Hypothalamus (tissue), 51 donors: ENCODE data around the gene RPL18.
"Not testable (repeated sequence)": the region's sequence is repeated elsewhere in the genome, so short reads cannot be mapped to it uniquely, and the experiment has no call there.

Experiments
- DNase-seq, 51 donors: peaks; one replicate each; lab custom pipeline; 2025; lab: John Stamatoyannopoulos, UW

RPL18 gene

DNA sequence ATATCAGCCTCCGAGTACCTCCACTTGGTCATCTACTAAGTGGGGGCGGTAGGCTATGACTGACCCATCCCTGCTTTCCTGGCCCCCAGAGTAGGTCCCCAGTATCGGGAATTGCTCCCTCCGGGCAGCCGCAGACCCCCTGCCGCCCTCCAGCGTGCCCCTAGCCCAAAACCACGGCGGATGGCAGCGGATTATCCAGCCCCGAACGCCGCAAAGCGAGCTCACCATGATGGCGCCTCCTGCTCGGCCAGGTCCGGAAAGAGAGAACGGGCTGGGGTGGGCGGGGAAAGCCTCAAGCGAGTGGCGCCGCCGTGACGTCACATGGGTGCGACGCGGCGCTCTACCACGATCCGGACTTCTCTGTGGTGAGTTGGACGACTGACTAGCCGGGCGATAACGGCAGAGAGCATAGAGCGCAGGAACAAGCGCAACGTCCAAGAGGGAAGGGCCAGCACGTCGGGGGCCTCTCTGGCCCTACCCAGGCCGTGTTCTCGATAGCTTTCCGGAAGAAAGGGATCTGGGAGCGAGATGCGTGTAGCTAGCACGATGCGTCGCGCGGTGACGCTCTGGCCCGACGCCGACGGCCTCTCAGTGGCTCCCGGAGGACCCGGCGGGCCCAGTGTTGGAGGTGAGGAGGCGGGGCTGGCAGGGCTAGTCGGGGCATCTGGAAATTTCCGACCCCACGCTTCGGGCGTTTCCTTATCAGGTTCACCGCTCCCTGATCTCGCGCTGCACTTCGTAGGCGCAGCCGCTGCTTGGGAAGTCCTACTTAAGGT lies at the start of gene RPL18, which contains the start of gene SPHK2:
Gene RPL18 (minus strand): TSS at position 263 of the 776 bp plus-strand sequence. CDS start 35 bp downstream, at position 228.
Gene SPHK2 (plus strand): TSS at position 591 of the 776 bp plus-strand sequence. CDS start 1,009 bp downstream, outside the sequence.
- peak; percentile 85 to 100 (median 98) for DNase-seq

DNA sequence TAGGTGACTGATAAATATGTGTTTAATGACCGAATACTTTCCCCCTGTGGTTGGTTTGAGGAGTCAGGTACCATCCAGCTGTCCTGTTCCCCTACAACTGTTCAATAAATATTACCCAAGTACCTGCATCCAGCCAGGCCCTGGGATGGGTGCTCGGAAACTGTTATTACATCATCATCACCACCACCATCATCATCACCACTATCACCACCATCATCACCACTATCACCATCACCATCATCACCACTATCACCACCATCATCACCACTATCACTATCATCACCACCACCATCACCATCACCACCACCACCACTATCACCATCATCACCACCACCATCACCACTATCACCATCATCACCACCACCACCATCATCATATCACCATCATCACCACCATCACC lies 49.8 kb upstream of the RPL18 start:
- no peak for DNase-seq

DNA sequence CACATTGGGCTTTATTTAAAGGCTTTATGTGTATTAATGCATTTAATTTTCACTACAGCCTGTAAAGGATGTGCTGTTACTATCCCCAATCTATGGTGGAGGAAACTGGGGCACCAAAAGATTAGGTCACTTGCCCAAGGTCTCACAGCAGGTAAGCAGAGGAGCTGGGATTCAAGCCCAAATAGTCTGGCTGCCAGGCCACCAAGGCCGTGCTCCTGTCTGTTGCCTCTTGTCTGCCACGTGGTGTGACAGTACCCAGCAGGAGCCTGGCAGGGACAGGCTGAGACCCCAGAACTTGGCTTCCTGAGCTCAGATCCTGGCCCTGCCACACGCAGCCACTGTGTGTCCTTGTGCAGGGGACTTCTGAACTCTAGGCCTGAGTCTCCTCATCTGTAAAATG lies 49.4 kb upstream of the RPL18 start:
- no peak for DNase-seq

DNA sequence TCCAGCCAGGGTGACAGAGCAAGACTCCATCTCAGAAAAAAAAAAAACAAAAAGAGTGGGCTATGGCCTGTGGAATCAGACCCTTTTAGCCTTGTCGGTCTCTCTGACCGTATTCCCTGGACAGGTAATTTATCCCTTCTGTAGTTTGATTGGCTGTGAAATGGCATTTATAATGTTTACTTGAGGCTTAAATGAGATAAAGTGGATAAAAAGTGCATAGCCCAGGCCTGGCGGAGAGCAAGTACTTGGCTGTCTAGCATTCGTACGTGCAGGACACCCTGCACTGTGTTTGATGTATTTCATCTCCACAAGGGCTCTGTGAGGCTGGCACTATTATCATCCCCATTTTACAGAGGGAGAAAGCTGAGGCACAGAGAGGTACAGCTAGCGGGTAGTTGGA lies 46.8 kb upstream of the RPL18 start:
- DNase-seq = no peak

DNA sequence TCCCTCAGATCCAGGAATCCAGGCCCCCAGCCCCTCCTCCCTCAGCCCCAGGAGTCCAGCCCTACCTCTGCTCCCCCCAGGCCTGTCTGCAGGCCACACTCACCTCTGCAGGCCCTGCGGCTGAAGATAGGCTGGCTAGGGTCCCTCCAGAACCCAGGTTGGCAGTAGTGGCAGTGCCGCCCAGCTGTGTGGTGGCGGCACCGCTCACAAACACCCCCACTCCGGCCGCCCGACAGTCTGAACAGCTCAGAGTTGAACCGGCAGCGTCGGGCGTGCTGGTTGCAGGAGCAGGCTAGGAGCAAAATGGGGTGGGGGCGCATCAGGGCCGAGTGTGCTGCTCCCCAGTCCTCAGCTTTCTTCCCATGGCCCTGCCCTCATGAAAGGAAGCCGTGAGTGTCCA lies 45.5 kb upstream of the RPL18 start:
- DNase-seq = no peak

DNA sequence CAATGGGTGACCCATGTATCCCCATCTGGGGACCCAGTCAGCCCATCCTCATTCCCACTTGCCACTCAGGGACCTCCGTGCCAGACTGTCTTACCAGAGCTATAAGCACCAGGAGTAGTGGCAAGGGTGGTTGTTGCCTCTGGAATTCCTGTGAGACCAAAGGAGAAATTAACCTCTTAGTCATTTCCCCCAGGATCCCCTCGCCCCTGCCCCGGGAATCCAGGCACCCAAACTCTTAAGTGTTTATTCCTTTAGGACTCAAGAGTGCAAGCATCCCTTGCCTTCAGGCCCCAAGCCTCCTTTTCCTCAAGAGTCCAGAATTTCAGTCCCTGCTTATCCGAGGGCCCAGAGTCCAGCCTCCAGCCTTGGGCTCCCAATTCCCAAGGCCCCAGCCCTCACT lies 44.7 kb upstream of the RPL18 start:
- DNase-seq = no peak

DNA sequence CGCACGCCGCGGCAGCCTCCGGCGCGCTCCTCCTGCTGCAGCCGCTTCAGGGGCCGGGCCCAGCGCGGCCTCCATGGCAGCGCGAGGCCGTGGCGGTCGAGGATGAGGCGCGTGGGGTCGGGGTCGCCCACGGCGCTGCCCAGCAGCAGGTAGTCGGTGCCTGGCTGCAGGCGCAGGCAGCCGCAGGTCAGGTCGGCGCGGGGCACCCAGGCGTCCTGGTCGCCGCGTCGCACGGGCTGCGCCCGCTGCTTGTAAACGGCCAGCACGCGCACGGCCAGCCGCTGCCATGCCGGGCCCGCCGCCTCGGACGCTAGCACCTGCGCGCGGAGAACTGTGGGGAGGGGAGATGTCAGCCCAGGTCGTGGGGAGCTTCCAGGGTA lies 42.7 kb upstream of the RPL18 start:
- no peak for DNase-seq

DNA sequence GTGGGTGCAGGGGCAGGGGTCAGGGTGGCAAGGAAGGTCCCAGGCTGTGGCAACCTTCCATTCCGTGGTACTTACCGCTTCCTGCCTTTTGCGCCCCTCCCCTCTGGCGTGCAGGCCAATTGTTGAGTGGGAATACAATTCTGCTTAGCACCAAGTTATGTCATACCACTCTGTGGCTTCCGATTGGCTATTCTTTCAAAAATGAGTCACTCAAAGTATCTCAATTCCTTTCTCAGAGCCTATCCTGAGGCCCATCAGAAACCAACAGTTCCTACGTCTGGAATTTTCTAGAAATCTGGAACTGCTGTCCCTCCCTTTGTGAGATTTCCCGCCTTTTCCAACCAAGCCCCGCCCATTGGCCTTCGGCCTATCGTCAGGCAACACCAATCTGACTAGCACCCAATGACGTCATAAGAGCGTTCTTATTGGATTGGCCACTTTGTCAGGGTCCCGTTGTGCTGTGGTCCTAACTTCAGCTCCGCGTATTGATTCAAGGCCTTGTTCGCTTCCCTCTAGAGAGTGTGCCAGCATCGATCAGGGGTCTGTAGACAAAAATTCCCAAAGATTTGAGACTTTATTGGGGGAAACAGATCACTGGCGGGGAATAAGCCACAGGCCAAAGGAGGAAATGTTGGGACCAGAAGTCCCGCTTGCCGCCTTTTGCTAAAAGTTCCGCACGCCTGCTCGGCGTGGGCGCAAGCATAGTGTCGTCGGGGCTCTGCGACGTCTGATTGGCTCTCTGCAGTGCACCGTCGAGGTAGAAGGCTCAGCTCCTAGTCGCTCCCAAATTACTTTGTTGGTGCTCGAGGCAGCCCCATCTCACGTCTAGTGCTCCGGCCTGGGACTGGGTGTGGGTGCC lies 42.1 kb upstream of the RPL18 start:
- DNase-seq = peak in 46 of 51 donors; percentile 9 to 93 (median 55)

DNA sequence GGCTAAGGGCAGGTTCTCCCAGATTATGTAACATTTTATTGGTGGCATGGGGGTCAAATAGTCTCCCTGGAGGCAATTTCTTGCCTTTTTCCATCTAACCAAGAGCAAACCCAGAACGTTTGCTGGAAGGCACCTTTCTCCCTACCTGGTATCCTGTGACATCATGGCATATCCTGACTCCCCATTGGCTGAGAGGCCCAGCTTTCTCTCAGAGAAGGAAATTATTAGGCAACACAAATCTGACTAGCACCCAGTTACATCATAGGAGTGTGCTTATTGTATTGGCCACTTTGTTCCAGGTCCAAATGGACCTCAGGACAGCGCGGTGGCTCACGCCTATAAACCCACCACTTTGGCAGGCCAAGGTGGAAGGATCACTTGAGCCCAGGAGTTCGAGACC lies 40.8 kb upstream of the RPL18 start:
- peak in 14 of 51 donors; percentile 3 to 38 (median 16) for DNase-seq

DNA sequence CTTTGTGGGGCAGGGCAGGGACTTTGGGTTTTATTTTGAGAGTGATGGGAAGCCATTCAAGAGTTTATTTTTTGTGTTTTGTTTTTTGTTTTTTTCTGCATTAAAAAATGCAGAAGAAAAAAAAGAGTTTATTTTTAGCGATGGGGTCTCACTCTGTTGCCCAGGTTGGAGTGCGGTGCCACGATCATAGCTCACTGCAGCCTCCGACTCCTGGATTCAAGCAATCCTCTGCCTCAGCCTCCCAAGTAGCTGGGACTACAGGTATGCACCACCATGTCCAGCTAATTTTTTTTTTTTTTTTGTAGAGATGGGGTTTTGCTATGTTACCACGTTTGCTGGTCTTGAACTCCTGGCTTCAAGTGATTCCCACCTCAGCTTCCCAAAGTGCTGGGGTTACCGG lies 39.5 kb upstream of the RPL18 start:
- no peak for DNase-seq

DNA sequence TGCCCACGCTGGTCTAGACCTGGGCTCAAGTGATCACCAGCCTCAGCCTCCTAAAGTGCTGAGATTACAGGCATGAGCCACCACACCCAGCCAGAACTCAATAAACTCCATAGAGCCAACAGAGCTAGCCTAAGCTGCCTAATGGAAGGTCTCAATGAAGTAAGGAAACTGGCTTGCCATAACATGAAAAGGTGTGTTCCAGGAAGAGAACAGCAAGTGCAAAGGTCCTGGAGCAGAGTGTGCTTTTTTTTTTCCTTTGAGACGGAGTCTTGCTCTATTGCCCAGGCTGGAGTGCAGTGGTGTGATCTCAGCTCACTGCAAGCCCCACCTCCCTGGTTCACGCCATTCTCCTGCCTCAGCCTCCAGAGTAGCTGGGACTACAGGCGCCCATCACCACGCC lies 38.9 kb upstream of the RPL18 start:
- not testable (repeated sequence) for DNase-seq

DNA sequence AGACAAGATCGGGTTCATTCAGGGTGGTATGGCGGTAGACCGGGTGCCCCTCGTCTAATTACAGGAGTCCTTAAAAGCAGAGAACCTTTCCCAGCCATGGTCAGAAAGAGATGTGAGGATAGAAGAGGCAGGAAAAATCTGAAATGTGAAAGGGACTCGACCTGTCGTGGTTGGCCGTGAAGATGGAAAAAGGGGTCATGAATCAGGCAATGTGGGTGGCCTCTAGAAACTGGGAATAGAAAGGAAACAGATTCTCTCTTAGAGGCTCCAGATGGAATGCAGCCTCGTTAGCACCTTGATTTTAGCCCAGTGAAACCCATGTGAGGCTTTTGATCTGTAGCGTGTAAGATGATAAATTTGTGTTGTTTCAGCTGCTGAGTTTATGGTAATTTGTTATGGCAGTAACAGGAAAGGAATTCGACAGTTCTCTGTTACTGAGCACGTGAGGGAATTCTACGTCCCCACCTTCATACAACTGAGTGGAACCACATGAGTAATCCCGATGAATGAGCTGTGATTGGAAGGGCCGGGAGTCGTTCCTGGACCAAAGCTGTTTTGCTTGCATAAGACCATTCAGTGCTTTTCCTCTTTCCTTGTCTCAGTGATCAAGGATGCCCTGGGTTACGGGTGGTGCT lies 38.0 kb upstream of the RPL18 start:
- DNase-seq = peak in 1 of 51 donors; percentile 20

DNA sequence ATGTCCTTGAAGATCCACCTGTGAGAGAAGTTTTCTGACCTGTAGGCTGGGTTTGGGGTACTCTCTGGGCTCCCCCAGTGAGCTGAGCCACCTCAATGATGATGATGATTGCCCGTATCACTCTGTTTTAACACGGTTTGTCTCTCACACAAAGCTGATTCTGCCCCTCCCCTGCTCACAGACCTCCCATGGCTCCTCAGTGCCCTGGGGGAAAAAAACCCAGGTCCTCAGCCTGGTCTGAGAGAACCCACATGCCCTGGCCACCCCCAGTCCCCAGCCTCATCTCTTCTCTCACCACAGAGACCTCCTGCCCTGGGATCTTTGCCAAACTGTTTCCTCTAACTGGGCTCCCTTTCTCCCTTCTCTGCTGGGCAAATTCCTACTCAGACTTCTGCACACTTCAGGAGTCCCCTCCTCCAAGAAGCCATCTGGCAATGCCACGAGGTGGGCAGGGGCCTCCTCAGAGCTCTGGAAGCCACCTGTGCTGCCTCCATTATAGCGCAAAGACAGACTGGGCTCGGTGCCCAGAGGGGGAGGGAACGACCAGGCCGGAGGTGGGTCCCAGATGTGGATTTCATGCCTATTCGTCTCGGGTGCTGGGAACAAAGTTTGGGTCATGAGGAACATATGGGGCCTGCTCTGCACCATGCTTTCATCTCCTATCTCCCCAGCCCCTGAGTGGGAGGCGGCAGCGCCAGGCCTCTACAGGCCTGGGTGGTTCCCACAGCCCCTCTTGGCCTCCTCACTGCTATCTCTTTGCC lies 35.5 kb upstream of the RPL18 start:
- no peak for DNase-seq

DNA sequence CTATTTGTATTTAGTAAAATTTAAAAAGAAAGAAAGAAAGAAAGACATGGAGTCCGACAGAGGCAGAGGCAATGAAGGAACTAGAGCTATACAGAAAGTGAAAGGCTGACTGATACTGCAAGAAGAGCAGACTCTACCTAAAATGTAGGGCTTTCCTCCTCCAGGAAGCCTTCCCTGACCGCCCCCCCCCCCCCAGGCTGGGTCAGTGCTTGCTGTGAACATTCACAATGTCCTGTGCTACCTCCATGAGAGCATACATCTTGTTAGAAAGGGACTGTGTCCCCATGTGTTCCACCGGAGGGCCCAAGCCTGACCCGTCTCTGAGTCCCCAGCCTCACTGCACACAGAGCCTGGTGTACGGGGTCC lies 32.7 kb upstream of the RPL18 start:
- no peak for DNase-seq

DNA sequence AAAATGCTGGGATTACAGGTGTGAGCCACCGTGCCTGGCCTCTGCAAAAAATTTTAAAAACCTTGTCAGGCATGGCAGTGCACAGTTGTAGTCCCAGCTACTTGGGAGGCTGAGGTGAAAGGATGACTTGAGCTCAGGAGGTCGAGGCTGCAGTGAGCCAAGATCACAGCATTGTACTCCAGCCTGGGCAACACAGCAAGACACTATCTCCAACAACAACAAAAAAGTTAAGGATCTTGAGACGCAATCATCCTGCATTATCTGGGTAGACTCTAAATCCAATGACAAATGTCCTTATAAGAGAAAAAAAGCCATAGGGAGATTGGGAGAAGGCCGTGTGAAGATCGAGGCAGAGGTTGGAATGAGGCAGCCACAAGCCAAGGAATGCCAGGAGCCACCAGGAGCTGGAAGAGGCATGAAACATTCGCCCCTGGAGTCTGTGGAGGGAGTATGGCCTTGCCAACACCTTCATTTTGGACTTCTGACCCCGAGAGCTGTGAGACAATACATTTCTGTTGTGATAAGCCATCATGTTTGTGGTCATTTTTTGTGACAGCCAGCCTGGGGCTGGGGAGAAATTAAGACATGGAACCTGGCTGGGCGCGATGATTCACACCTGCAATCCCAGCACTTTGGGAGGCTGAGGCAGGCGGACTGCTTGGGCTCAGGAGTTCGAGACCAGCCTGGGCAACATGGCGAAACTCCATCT lies 32.1 kb upstream of the RPL18 start:
- DNase-seq = no peak

DNA sequence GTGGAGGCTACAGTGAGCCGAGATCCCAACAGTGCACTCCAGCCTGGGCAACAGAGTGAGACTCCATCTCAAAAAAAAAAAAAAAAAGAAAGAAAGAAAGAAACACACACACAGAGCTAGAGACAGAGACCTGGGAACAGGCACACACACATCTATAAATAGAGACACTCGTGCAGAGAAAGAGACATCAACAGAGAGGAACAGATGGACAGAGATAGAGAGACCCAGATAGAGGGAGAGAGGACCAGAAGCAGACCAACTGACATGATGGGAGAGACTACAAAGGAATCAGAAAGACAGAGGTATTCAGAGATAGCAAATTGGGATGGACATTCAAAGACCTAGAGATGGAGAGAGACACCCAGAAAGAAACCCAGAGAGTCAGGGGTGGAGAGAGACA lies 29.2 kb upstream of the RPL18 start:
- no peak for DNase-seq

DNA sequence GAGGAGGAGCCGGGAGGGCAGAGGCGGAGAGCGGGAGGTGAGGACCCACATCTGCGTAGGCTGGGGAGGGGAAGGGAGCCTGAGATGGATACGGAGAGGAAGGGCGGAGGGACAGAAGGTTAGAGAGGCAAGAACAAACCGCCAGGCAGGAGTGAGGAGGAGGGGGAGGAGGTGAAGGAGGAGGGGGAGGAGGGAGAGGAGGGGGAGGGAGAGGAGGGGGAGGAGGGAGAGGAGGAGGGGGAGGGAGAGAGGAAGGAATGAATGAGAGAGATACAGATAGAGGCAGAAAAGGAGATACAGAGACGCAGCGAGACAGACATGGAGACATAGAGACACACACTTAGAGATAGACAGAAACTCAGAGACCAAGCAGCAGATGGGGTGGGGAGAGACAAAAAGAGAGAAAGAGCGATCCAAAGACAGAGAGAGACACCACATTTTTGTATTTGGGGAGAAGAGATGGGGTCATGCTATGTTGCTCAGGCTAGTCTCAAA lies 27.8 kb upstream of the RPL18 start:
- DNase-seq = no peak

DNA sequence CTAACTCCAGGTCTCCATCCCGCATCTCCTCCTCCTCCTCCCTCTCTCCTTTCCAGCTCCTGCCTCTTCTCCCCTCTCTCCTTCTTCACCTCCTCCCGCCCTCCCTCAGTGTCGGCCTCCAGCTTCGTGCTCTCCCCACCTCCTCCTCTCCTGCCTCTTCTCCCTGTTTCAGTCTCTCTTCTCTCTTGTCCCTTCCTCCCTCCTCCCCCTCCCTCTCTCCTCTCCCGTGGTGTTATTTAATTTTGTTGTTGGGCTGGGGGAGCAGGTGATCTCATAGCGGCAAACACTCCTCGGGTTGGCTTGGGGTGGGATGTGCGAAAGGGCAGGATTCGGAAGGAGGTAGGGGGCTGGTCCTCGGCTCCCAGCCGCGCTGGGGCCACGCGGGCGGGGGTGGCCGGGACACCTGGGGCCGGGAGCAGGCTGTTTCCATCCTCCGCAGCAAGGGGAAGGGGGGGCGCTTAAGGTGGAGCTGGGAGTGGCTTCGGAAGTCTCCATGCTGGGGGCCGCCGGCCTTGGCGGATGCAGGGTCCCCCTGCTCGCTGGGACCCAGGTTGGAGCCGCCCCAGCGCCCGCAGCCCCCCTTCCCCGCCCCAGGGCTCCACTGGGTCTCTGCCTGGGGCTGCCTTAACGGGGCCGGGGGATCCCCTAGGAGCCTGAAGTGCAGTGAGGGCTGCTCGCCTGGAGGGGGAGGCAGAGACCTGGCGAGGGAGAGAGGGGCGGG lies 27.2 kb upstream of the RPL18 start, which contains the start of gene CA11:
Gene CA11 (minus strand): TSS at position 187 of the 721 bp plus-strand sequence. CDS start 555 bp downstream, outside the sequence.
- DNase-seq = peak; percentile 67 to 97 (median 86)

DNA sequence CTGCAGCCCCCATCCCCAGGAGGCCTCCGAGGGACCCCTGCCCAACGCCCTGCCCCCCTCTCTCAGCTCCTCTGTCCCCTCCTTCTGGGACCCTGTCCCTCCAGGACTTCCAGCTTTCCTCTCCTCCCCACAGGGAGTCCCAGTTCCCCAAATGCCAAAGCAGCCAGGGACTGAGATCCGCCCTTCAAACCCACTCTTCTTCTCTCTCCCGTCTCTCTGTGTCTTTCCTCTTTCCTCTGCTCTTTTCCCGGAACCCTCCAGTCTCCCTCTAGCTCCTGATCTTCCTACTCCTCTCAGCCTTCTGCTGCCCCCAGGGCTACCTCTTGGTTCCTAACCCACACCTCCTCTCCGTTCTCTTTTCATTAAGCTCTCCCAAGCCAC lies 26.6 kb upstream of the RPL18 start:
- peak in 3 of 51 donors; percentile 17 to 49 (median 42) for DNase-seq
